Lower leg skin (tissue), 3 donors: ENCODE results near the gene SMG6.

Experiments
- POLR2A ChIP-seq, 2 donors: fragments of 450-650 bp; IDR thresholded peaks; one replicate each; pipeline ENCODE4 v1.6.1; 2016 to 2017; ENCODE audit warnings: antibody characterized with exemption in 2 of 2, mild to moderate bottlenecking in 1 of 2, moderate library complexity in 1 of 2
- TF ChIP-seq, protein P1 (sequence below), 3 donors: fragments of 450-650 bp; IDR thresholded peaks; one replicate each; pipeline ENCODE4 v1.5.1; 2016; ENCODE audit warnings: antibody characterized with exemption in 3 of 3, mild to moderate bottlenecking in 3 of 3, moderate library complexity in 2 of 3

DNA sequence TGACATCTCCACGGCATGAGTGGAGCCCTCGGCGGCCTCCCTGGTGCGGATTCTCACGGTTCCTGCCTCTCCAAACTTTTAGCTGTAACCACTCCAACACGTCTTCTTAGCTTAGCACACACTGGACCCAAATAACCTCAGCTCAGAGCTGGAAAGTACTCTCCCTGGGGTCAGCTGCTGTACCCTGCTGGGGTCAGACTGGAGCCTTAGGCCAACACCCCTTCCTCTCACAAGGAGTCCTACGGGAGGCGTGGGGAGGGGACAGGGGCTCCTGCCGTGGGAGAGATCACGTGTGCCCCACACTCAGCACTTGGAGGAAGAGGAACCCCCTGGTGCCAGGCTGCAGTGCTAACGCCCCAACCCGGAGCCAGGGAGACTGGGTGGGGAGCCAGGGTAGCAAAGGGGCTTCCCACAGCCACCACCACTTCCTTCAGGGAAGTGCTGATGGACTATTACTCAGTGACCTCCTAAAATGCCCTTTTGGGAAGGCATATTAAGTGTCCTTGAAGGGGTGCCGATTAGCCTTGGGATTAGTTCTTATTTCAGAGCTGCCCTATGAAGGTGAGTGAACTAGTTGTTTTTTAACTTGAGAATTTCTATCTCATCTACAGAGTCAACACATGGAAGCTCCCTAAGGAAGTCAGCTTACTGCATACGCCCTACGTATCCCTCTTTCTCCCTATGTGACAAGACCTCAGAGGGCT, 124.6 kb downstream of the SMG6 start:
- TF ChIP-seq POLR2A (IDR thresholded peaks at IDR 0.05) = no peak
- TF ChIP-seq, protein P1, sequence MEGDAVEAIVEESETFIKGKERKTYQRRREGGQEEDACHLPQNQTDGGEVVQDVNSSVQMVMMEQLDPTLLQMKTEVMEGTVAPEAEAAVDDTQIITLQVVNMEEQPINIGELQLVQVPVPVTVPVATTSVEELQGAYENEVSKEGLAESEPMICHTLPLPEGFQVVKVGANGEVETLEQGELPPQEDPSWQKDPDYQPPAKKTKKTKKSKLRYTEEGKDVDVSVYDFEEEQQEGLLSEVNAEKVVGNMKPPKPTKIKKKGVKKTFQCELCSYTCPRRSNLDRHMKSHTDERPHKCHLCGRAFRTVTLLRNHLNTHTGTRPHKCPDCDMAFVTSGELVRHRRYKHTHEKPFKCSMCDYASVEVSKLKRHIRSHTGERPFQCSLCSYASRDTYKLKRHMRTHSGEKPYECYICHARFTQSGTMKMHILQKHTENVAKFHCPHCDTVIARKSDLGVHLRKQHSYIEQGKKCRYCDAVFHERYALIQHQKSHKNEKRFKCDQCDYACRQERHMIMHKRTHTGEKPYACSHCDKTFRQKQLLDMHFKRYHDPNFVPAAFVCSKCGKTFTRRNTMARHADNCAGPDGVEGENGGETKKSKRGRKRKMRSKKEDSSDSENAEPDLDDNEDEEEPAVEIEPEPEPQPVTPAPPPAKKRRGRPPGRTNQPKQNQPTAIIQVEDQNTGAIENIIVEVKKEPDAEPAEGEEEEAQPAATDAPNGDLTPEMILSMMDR (IDR thresholded peaks at IDR 0.05) = no peak
